Measurements from ENCODE around the gene CCDC112. TPM values are rescaled to one million over a fixed set of nuclear protein-coding genes. Genes with fewer than 3 reads are reported as not detected.
A peak's percentile ranks its signal among the peaks of the same experiment; 100 is the strongest.

CCDC112 gene
- total and polyA plus RNA-seq, 9 of the 15 experiments (the other 6 are each of a cell fraction or from before 2014, with no cell fraction given), result 3.3 to 15.3 (median 7.4) TPM

- TF ChIP-seq, protein P1, sequence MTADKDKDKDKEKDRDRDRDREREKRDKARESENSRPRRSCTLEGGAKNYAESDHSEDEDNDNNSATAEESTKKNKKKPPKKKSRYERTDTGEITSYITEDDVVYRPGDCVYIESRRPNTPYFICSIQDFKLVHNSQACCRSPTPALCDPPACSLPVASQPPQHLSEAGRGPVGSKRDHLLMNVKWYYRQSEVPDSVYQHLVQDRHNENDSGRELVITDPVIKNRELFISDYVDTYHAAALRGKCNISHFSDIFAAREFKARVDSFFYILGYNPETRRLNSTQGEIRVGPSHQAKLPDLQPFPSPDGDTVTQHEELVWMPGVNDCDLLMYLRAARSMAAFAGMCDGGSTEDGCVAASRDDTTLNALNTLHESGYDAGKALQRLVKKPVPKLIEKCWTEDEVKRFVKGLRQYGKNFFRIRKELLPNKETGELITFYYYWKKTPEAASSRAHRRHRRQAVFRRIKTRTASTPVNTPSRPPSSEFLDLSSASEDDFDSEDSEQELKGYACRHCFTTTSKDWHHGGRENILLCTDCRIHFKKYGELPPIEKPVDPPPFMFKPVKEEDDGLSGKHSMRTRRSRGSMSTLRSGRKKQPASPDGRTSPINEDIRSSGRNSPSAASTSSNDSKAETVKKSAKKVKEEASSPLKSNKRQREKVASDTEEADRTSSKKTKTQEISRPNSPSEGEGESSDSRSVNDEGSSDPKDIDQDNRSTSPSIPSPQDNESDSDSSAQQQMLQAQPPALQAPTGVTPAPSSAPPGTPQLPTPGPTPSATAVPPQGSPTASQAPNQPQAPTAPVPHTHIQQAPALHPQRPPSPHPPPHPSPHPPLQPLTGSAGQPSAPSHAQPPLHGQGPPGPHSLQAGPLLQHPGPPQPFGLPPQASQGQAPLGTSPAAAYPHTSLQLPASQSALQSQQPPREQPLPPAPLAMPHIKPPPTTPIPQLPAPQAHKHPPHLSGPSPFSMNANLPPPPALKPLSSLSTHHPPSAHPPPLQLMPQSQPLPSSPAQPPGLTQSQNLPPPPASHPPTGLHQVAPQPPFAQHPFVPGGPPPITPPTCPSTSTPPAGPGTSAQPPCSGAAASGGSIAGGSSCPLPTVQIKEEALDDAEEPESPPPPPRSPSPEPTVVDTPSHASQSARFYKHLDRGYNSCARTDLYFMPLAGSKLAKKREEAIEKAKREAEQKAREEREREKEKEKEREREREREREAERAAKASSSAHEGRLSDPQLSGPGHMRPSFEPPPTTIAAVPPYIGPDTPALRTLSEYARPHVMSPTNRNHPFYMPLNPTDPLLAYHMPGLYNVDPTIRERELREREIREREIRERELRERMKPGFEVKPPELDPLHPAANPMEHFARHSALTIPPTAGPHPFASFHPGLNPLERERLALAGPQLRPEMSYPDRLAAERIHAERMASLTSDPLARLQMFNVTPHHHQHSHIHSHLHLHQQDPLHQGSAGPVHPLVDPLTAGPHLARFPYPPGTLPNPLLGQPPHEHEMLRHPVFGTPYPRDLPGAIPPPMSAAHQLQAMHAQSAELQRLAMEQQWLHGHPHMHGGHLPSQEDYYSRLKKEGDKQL (CRISPR knock-in tag; IDR thresholded peaks at IDR 0.05; ENCODE audit: borderline replicate concordance), result no peak
- TF ChIP-seq HNRNPK (IDR thresholded peaks at IDR 0.05; ENCODE audit: low read depth, low read length, poor library complexity, severe bottlenecking) (no peak), XRCC3 (IDR thresholded peaks at IDR 0.05) (no peak), EZH2 (IDR thresholded peaks at IDR 0.05; ENCODE audit: borderline replicate concordance, low read depth, low read length) (no peak), EP300 (IDR thresholded peaks at IDR 0.05; ENCODE audit: low read length) (no peak), ILF3 (IDR thresholded peaks at IDR 0.05; ENCODE audit: borderline replicate concordance) (no peak), E2F8 (IDR thresholded peaks at IDR 0.05; ENCODE audit: low read depth, partially characterized antibody) (peak; percentile 51), TEAD1 (CRISPR knock-in tag; IDR thresholded peaks at IDR 0.05) (peak in 1 of 2 experiments; percentile 44; a peak in 1 of 4 replicates), ERF (CRISPR knock-in tag; IDR thresholded peaks at IDR 0.05) (peak; percentile 84; the same call in 1 of the 2 replicates), NONO (IDR thresholded peaks at IDR 0.05; ENCODE audit: low read depth in 2 of 2, low read length in 1 of 2) (no peak), CBX5 (IDR thresholded peaks at IDR 0.05; ENCODE audit: borderline replicate concordance, low read depth) (peak; percentile 58; the same call in 1 of the 2 replicates), DPF2 (IDR thresholded peaks at IDR 0.05) (no peak)
- TF ChIP-seq, protein P2, sequence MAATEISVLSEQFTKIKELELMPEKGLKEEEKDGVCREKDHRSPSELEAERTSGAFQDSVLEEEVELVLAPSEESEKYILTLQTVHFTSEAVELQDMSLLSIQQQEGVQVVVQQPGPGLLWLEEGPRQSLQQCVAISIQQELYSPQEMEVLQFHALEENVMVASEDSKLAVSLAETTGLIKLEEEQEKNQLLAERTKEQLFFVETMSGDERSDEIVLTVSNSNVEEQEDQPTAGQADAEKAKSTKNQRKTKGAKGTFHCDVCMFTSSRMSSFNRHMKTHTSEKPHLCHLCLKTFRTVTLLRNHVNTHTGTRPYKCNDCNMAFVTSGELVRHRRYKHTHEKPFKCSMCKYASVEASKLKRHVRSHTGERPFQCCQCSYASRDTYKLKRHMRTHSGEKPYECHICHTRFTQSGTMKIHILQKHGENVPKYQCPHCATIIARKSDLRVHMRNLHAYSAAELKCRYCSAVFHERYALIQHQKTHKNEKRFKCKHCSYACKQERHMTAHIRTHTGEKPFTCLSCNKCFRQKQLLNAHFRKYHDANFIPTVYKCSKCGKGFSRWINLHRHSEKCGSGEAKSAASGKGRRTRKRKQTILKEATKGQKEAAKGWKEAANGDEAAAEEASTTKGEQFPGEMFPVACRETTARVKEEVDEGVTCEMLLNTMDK (IDR thresholded peaks at IDR 0.05; ENCODE audit: borderline replicate concordance, insufficient read depth, low read depth, low read length, poor library complexity, severe bottlenecking), result no peak
- TF ChIP-seq, protein P3, sequence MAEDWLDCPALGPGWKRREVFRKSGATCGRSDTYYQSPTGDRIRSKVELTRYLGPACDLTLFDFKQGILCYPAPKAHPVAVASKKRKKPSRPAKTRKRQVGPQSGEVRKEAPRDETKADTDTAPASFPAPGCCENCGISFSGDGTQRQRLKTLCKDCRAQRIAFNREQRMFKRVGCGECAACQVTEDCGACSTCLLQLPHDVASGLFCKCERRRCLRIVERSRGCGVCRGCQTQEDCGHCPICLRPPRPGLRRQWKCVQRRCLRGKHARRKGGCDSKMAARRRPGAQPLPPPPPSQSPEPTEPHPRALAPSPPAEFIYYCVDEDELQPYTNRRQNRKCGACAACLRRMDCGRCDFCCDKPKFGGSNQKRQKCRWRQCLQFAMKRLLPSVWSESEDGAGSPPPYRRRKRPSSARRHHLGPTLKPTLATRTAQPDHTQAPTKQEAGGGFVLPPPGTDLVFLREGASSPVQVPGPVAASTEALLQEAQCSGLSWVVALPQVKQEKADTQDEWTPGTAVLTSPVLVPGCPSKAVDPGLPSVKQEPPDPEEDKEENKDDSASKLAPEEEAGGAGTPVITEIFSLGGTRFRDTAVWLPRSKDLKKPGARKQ (CRISPR knock-in tag; IDR thresholded peaks at IDR 0.05), result no peak
These were observed 34.0 kb downstream of the CCDC112 start, which contains the start of gene PGGT1B (continued) for GRCh38 chr5:115262321-115263077.

Data from K562 (cell line).